HG02678 (cell line): ENCODE measurements around the gene PDE10A.
"Not testable (repeated sequence)": the region's sequence is repeated elsewhere in the genome, so short reads cannot be mapped to it uniquely, and the experiment has no call there.

ENCODE experiments used
- ATAC-seq: cut with Tn5 transposase; IDR thresholded peaks from one replicate; pipeline ENCODE4 v1.9.1; 2021; ENCODE audit warnings: mild to moderate bottlenecking, moderate library complexity; ENCODE audit not compliant: unreplicated experiment

PDE10A gene

DNA sequence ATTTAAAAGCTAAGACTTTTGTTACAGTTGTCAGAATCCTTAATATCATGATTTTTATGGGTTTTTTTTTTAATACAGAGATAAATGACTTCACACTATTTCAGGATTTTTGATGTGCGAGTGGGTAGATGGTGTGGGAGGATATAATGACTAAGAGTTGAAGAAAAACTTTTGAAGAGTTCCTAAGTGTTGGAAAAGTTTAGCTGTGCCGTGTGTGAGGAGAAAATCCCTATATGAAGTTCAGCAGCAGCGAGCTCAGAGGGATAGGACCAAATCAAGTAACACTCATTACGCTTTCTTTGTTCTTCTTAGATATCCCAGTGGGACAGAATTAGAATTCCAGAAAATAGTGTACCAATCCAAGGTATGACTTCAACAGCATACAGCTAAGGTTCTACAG lies 34.1 kb downstream of the PDE10A start:
- no peak for ATAC-seq

DNA sequence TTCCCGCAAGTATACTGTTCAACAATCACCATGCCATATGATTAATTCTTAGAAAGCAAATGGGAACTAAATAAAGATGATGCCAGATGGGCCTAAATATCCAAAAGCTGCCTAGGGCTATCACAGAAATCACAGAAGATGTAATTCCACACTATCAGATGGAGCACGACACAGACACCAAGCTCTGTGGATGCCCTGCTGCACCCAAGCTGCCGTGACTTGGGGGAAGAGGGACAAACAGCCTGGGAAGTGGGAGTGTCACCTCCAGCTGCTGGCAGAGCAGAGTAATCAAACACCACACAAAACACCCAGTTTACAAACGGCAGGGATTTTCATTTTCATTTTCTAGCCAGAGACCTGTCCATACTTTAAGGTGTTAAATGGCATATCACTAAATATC lies 35.7 kb downstream of the PDE10A start:
- no peak for ATAC-seq

DNA sequence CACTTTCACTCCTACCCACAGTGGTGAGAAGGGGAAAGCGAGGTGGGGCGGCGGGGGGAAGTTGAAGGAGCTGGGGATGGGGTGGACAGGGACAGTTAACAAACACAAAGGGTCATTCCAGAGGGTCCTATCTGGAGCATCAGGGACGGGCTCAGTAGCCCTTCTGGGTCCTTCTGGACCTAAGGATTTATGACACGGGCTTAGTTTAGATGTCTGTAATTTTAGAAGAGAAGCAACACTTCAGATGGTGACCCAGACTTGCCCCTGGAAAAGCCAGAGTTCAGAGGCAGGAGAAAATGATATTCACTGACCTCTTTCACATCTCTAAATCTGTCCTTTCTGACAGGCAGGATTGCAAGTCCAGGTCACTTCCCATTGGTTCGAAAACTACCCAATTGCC lies 36.3 kb downstream of the PDE10A start:
- no peak for ATAC-seq

DNA sequence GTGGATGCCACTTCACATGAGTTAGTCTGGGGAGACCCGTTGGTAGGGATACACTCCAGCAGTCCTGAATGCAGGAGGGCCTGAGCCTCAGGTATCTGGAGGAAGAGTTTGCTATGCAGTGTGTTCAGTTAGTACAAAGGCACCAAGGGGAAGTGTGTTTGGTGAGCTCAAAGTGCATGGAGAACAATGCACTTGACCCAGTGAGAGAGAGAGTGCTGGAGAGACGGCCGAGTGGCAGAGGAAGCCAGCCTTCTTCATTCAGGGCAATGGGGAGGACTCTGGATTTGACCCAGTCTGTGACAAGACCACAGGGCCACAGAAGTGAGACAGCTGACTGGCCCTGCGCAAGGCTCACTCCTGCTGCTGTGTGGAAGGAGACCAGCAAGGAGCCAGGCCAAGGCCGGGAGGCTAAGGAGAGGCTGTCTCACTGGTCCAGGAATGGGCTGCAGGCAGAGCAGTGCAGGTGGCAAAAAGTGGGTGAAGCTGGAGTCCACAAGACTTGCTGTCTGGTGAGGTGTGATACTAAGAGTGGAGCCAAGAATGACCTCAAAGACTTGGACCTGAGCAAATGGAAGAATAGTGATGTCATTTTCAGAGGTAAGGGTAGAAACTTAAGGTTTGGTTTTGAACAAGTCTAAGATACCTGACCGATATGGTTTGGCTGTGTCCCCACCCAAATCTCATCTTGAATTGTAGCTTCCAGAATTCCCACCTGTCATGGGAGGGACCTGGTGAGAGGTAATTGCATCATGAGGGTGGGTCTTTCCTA lies 38.0 kb downstream of the PDE10A start:
- ATAC-seq: no peak

DNA sequence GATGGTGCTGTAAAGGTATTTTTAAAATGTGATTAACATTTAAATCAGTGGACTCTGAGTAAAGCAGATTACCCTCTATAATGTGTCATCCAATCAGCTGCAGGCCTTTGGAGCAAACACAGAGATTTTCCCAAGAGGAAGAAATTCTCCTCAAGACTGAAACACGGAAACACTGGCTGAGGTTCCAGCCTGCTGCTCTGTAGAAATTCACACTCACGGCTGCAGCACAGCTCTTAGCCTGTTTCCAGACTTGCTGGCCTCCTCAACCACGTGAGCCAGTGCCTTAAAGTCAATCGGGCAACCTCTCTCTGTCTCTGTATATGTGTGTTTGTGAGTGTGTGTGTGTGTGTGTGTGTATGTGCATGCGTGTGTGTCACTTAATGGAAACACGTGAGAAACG lies 41.1 kb downstream of the PDE10A start:
- no peak for ATAC-seq

DNA sequence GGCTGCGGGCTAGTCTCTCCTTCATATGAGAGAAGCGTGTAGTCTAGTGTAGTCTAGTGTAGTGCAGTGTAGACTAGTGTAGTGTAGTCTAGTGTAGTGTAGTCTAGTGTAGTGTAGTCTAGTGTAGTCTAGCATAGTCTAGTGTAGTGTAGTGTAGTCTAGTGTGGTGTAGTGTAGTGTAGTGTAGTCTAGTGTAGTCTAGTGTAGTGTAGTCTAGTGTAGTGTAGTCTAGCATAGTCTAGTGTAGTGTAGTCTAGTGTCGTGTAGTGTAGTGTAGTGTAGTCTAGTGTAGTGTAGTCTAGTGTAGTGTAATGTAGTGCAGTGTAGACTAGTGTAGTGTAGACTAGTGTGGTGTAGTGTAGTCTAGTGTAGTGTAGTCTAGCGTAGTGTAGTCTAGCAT lies 44.1 kb downstream of the PDE10A start:
- ATAC-seq: not testable (repeated sequence)

DNA sequence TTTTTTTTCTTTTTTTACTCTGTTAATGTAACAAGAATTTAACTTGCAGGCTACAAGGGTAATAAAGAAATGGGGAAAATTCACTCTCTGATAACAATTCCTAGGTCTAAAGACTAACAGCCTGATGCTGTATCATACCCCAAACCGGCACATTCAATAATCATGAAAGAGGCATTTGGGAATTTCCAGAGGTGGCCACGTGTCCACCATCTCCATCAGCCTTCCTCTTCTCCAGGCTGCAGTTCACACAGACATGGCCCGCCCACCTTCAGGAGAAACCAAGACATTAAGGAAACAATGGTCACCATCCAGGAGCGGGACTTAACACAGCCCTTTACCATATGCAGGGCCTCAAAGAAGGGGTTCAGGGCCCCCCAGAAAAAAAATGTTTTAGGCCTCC lies 44.8 kb downstream of the PDE10A start:
- ATAC-seq: no peak

DNA sequence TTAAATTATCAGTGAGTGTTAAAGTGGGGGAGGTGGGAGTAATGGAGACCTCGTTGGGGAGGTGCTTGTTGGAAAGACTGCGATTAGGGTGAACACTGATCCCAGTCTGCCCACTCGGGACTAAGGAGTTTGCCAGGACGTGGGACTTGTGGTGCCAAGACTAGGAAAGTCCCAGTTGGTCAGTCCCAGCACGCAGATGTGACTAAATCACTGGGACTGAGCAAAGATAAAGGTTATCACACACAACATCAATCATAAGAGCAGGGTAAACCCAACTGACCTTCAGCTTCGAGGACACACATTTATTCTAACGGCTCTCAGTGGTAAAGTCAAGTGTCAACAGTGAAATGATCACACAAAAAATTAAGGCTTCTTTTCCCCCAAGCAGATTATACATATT lies 45.5 kb downstream of the PDE10A start:
- no peak for ATAC-seq

DNA sequence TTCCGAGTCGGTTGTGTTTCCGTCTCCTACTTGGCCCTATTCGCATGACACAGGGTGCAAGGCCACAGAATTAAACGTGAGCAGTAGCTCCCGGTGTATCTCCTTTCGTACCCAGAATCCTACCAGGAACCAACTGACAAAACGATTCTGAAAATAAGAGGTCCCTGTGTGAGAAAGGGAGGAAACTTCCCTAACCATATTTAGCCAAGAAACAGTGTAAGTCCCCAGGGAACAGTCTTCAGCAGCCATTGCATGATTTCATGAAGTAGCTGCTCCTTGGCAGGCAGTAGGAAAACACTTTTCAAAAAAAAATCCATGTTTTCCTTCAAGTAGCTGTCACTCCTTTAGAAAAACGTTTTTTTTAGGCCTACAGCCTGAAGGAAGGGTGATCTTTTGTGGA lies 46.9 kb downstream of the PDE10A start:
- no peak for ATAC-seq

DNA sequence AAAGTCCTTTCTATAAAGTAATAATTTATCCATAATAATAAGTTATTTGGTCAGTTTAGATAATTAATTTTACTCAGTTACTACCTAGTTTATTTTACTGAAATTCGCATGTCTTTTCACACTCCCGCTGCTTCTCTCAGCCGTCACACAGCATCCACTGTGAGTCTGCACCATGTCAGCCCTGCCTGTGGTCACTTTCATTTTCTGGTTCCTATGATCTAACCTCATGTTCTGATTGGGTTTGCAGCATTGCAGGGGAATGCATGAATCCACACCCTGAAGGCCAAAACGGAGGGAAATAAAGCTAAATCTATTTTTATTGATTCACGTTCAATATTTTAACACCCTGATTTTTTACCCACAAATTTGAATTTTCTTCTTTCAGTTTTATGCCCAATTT lies 47.4 kb downstream of the PDE10A start:
- peak; percentile 75 for ATAC-seq

DNA sequence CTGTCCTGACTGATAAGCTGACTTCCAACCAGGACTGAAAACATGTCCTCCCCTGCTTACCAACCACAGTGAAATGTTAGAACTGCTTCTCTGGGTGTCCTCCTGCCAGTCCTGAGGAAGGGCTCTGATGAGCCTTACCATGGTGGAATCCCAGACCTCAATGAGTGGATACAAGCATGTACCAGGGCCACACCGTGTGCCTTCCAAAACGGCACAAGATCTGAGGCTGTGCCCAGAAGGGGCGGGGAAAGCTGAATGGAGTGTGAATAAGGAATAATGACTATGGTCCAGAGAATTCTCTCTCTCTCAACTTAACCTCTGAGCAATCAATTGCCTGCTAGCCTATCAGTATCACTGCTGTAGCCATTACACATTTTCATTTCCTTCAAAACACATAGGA lies 51.7 kb downstream of the PDE10A start:
- ATAC-seq: no peak

DNA sequence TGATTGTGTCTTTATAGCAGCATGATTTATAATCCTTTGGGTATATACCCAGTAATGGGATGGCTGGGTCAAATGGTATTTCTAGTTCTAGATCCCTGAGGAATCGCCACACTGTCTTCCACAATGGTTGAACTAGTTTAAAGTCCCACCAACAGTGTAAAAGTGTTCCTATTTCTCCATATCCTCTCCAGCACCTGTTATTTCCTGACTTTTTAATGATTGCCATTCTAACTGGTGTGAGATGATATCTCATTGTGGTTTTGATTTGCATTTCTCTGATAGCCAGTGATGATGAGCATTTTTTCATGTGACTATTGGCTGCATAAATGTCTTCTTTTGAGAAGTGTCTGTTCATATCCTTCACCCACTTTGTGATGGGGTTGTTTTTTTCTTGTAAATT lies 54.5 kb downstream of the PDE10A start:
- not testable (repeated sequence) for ATAC-seq

DNA sequence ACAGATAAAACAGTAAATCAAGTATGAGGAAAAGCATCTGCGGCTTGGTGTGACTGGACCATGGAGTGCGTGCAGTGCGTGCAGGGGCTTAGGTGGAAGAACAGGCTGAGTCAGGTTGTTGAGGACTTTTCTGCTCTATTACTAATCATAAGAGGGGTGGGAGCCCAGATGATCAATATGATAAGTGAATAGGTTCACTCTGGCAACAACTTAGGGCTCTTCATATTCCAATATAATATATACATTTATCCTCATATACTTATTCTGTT lies 56.4 kb downstream of the PDE10A start:
- ATAC-seq: no peak

DNA sequence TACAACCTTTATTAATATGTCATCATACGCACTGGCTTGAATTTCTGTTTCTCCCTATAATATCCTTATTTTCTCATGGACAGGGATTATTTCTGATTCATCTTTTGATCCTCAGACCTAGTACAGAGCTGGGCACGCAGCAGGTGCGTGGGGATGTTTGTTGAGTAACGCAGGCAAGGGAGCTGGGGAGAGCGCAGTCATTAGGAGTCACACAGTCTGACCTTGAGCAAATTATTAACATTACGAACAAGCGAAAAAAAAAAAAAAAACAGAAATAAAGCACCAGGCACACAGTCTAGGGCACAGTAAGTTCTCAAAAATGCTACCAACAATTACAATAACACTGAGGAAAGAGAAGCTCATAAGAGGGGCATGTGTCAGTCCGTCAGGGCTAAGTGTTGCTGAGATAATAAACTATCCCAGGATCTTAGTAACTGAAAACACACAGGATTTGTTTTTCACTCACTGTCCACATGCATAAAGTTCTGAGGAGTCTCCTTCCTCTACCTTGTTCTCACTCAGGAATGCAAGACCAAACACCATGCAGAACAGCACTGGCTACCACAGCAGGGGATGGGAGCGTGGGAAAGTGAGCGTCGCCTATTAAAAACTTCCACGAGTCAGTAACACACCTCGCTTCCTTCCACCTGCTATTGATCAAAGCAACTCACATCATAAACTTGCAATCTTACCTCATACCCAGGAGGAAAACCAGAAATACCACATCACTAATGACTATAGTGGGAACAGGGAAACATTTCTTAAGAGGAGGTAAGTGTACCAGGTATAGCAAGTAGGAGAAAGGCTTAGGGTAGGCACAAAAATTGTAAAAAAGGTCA lies 56.9 kb downstream of the PDE10A start:
- ATAC-seq: no peak

DNA sequence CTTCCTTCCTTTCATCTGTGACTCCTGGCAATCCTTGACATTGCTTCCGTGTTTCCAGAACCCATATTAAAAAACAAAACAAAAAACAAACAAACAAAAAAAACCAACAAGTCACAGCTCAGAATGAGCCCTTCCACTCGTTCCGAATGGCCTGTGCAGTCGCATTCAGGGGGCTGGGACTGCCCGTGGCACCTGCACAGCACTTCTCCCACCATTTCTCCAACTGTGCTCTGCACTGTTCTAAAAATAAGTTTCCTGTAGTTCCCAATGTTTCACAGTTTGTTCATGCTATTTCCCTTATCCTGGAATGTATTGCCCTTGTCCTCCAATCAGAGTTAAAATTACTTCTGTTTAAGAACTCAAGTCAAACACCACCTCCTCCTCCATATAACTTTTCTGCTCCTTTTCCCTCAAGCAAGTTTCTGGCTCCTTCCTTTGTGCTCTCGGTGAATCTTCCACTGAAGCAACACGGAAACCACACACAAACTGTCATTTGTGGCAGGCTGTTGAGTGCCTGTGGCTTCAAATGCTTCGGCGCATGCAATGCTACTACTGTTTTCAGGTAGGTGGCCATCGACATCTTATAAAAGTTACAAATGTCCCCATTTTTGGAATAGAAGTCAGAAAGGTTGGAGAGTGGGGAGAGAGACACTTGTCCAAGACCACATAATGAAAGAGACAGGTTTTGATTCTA lies 57.7 kb downstream of the PDE10A start:
- no peak for ATAC-seq

DNA sequence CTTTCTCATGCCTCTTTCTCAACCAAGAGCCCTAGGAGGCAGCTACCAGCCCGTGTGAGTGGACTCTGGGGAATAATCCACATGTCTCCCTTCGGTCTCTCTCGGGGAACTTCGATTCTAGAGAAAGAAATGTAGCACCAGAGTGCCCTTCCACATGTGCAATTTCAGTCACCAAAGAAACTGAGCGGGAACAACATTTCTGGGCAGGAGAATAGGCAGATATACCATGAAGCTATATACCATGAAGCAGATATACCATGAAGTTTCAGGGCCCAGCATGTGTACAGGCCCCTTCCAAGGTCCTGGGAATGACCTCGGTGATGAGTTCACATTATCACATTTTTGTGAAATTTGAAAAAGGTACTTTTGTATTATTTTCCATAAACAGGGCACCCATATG lies 60.8 kb downstream of the PDE10A start:
- no peak for ATAC-seq

DNA sequence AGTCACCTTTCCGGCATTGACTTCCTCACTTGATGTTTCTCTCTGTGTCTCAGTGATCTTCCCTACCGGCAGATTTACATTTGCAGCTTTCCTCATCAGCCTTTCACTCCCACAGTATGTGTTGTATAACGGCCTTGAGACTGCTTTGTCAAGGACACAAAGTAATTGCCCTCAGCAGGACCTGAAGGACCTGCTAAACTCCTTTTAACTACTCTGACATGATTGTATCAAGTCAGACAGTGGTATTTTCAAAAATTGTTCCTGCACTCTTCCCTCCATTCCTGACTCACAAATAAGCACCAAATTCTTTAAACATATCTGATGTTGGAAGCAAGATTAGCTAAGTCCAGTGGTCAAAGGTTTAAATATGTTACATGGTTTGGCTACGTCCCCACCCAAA lies 62.4 kb downstream of the PDE10A start:
- no peak for ATAC-seq

DNA sequence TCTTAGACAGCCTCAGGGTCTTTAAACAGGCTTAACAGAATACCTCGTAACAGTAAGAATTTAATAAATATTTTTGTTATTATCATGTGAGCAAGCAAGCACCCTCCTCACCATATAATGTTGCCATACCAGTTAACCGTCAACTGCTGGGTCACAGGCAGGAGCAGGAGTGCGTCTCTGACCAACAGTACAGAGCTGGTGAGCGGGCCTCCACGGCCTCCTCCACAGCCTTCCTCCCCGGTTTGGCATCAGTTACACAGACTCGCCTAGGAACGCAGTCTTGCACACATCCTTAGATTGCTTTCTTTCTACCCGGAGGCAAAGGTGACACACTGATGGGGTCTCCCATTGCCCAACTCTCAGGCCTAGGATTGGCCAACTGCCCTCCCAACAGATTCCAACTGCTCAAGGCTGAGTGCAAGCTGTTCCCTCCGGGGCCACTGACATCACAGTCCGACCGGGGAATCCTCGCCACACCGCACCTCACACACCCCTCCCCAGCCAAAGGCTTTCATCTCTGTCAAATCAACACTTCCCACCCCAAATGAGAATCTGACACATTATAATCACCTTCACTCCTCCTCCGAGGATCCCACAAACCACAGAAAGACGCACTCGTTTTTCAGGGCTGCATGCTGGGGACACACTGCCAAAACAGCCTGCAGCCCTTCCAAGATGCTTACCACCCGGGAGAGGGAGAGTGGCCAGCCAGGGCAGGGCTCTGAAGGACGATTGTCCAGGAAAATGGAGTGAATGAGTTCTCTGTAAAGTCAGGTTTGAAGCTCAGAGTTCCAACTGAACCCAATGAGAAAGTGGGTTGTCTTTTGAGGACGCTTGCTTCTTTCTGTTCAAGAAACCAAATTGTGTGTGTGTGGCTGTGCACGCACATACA lies 63.2 kb downstream of the PDE10A start:
- no peak for ATAC-seq

DNA sequence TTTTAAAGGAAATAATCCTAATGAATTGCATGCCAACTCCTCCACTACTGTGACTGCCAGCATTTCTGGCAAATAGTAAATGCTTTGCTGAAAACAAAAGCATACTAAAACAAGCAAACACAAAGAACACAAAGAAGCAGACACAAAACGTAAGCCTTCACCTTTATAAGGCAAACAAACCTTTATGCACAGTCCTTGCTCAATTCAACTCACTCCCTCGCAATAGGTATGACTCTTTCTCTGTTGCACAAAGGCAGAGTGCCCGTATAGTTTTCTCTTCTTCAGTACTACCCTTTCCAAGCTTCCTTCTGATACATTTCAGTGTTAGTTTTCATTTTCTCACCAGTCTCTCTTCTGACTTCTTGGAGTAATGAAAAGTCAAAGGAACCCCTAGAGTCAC lies 63.9 kb downstream of the PDE10A start:
- no peak for ATAC-seq

DNA sequence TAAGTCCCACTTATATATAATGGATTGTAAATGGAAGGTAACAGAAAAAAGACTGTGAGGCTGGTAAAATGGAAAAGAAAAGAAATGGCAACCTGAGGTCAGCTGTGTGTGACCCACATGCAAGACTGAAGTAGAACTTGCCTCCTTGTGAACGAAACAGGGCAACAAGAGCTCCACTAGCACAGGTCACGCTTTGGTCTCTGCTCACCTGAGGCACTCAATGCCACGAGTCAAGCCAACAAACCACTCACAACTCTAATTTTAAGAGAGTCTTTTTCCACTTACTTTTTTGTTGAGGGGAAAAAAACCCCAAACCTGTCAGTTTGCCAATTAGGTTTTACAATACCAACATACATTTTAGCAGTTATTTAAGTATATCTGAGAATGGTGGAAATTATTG lies 65.2 kb downstream of the PDE10A start:
- no peak for ATAC-seq
